ENCODE measurements around the gene ZNRF2.

ZNRF2 gene

DNA sequence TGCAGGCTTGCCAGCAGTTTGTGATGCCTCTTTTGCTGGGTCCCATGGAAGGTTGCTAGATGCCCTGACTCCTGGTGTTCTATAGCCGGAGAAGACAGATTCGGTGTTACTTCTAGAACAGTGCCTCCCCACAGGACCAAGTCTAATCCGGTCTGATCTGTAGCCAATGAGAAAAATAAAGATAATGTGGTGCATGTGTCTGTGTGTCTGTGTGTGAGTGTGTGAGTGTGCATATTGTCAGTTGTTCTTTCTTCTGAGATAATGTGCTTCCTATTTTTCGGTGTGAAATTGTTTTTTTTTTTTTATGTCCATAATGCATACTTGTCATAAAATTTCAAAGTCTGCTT lies 29.7 kb upstream of the ZNRF2 start:
- H3K27me3 ChIP-seq (ENCODE audit: low read length): no peaks in the 10 kb centered on the region

DNA sequence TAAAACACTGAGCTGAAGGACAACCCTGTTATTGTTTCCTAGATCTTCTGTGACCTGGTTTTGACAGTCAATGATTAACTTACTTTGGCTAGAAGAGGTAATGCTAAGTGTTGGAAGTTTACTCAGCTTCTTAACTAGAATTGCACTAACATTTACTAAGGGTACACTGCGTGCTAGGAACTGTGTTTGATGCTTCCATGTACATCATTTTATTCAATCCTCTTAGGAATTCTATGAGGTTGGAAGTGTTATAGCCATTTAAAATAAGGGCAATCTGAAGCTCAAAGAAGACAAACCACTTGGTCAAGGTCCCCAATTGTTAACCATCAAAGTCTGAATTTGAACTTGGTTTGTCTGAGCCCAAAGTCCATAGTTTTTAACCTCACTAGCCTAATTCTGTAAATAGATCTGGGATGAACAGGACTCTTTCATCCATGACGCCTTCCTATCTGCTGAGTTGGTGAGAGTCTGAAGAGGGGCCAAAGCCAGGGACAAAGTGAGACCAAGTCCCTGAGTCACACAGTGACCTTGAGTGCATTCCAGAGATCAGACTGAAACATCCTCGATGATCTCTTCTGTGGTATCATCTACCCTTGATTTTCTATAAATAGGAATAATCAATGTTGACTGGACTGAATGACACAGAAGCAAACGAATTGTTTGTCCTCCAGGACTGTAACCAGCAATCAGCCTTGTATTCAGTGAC lies 29.2 kb upstream of the ZNRF2 start:
- Histone ChIP-seq H3K79me2 (ENCODE audit: insufficient read depth, low read length) (no peaks in the 10 kb centered on the region), H3K9me2 (replicated peaks; ENCODE audit: insufficient read depth, low read length) (no peaks in the 10 kb centered on the region), H3K27me3 (ENCODE audit: low read length) (no peaks in the 10 kb centered on the region), H3K36me3 (ENCODE audit: low read length) (no peaks in the 10 kb centered on the region), H2AFZ (ENCODE audit: low read depth, low read length, severe bottlenecking) (no peak overlapping the region), H3K4me3 (ENCODE audit: insufficient read depth, low read length, poor library complexity, severe bottlenecking) (no peak overlapping the region), H3K9ac (ENCODE audit: low read length) (no peak overlapping the region), H3K27ac (ENCODE audit: low read depth, low read length) (no peak overlapping the region), H3K4me2 (ENCODE audit: low read depth, low read length, poor library complexity, severe bottlenecking) (no peak overlapping the region), H4K20me1 (ENCODE audit: low read depth, low read length) (no peaks in the 10 kb centered on the region), H3K9me3 (ENCODE audit: insufficient read depth, low read length) (no peaks in the 10 kb centered on the region), H3F3A (ENCODE audit: insufficient read depth) (no peaks in the 10 kb centered on the region)
- TF ChIP-seq, protein P1, sequence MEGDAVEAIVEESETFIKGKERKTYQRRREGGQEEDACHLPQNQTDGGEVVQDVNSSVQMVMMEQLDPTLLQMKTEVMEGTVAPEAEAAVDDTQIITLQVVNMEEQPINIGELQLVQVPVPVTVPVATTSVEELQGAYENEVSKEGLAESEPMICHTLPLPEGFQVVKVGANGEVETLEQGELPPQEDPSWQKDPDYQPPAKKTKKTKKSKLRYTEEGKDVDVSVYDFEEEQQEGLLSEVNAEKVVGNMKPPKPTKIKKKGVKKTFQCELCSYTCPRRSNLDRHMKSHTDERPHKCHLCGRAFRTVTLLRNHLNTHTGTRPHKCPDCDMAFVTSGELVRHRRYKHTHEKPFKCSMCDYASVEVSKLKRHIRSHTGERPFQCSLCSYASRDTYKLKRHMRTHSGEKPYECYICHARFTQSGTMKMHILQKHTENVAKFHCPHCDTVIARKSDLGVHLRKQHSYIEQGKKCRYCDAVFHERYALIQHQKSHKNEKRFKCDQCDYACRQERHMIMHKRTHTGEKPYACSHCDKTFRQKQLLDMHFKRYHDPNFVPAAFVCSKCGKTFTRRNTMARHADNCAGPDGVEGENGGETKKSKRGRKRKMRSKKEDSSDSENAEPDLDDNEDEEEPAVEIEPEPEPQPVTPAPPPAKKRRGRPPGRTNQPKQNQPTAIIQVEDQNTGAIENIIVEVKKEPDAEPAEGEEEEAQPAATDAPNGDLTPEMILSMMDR (IDR thresholded peaks at IDR 0.05; ENCODE audit: insufficient read depth, low read length, poor library complexity, severe bottlenecking): no peak
- TF ChIP-seq EZH2phosphoT487 (conservative IDR thresholded peaks at IDR 0.05; ENCODE audit: low read length): no peak

More for the DNA sequence above, 29.7 kb upstream of the ZNRF2 start:
- Histone ChIP-seq H4K20me1 (ENCODE audit: low read depth, low read length) (no peaks in the 10 kb centered on the region), H3K9me2 (replicated peaks; ENCODE audit: insufficient read depth, low read length) (no peaks in the 10 kb centered on the region), H3F3A (ENCODE audit: insufficient read depth) (no peaks in the 10 kb centered on the region), H3K27ac (ENCODE audit: low read depth, low read length) (no peak overlapping the region), H3K9ac (ENCODE audit: low read length) (no peak overlapping the region), H3K9me3 (ENCODE audit: insufficient read depth, low read length) (no peaks in the 10 kb centered on the region), H3K4me2 (ENCODE audit: low read depth, low read length, poor library complexity, severe bottlenecking) (no peak overlapping the region), H3K79me2 (ENCODE audit: insufficient read depth, low read length) (no peaks in the 10 kb centered on the region), H2AFZ (ENCODE audit: low read depth, low read length, severe bottlenecking) (no peak overlapping the region), H3K4me3 (ENCODE audit: insufficient read depth, low read length, poor library complexity, severe bottlenecking) (no peak overlapping the region), H3K36me3 (ENCODE audit: low read length) (no peaks in the 10 kb centered on the region)
- no peak for TF ChIP-seq EZH2phosphoT487 (conservative IDR thresholded peaks at IDR 0.05; ENCODE audit: low read length)
- TF ChIP-seq, protein P1 (IDR thresholded peaks at IDR 0.05; ENCODE audit: insufficient read depth, low read length, poor library complexity, severe bottlenecking): no peak

DNA sequence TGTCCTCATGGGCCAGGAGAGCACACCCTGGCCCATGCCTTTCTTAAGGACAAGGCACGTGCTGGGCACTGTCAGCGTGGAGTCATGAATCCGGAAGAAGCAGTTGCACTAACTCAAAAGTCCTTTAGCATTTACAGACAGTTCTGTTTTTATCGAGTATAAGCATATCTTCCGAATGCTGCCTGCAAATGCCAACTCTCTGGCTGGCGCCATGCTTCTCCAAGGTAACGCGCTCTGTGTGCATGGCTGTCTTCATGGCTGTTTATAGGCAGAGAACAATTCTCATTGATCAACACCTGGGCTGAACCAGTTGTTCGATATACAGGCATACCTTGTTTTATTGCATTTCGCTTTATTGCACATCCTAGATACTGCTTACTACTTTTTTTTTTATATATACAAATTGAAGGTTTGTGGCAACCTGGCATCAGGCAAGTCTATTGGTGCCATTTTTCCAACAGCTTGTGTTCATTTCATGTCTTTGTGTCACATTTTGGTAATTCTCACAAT lies 28.0 kb upstream of the ZNRF2 start:
- no peak overlapping the region for H3K27ac ChIP-seq (ENCODE audit: low read depth, low read length)
- no peak overlapping the region for H3K4me3 ChIP-seq (ENCODE audit: insufficient read depth, low read length, poor library complexity, severe bottlenecking)
- no peaks in the 10 kb centered on the region for H3K9me3 ChIP-seq (ENCODE audit: insufficient read depth, low read length)
- TF ChIP-seq, protein P1 (IDR thresholded peaks at IDR 0.05; ENCODE audit: insufficient read depth, low read length, poor library complexity, severe bottlenecking): no peak
- TF ChIP-seq EZH2phosphoT487 (conservative IDR thresholded peaks at IDR 0.05; ENCODE audit: low read length): no peak
- no peak overlapping the region for H3K9ac ChIP-seq (ENCODE audit: low read length)
- no peak overlapping the region for H3K4me2 ChIP-seq (ENCODE audit: low read depth, low read length, poor library complexity, severe bottlenecking)
- H3K79me2 ChIP-seq (ENCODE audit: insufficient read depth, low read length): no peaks in the 10 kb centered on the region
- H3K36me3 ChIP-seq (ENCODE audit: low read length): no peaks in the 10 kb centered on the region
- no peaks in the 10 kb centered on the region for H3K27me3 ChIP-seq (ENCODE audit: low read length)
- no peak overlapping the region for H2AFZ ChIP-seq (ENCODE audit: low read depth, low read length, severe bottlenecking)
- H4K20me1 ChIP-seq (ENCODE audit: low read depth, low read length): no peaks in the 10 kb centered on the region
- H3K9me2 ChIP-seq (replicated peaks; ENCODE audit: insufficient read depth, low read length): no peaks in the 10 kb centered on the region
- H3F3A ChIP-seq (ENCODE audit: insufficient read depth): no peaks in the 10 kb centered on the region

Data from SU-DHL-6 (cell line).